ENCODE measurements around the gene SFXN3. TPM values are rescaled to one million over a fixed set of nuclear protein-coding genes. Genes with fewer than 3 reads are reported as not detected.

SFXN3 gene
- total and polyA plus RNA-seq, 8 donors: 9.9 to 60.4 (median 20.6) TPM

DNA sequence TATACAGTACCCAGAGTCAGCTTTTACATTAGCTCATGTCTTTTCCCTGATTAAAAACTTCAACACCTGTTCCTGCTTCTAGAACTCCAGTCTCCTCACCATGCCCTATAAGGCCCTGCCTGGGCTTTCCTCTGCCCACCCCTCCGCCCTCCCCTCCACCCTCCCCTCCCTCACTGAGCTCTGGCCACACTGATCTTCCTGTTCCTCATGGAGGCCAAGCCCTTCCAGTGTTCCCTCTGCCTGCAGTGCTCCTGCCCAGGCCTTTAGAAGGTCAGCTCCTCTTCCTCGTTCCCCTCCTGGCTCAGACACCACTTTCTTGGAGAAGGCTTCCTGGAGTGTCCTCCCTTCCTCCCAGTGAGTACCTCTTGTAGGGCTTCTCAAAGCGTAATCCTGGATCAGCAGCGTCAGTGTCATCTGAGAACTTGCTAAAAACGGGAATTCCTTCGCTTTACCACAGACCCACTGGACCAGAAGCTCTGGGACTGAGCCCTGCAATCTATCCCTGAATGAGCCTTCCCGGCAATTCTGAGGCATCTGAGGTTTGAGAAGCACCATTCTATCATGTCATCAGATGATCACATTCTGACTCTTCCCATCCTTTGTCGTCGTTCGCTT lies 3.8 kb upstream of the SFXN3 start:
- Histone ChIP-seq H3K36me3 (no peaks in the 10 kb centered on the region), H3K27ac (no peak overlapping the region), H3K27me3 (peaks cover 0 to 18% (median 2%) of the 10 kb centered on the region in 3 donors), H3K4me3 (no peak overlapping the region), H3K9me3 (no peaks in the 10 kb centered on the region), H3K4me1 (peaks cover 7 to 21% (median 15%) of the 10 kb centered on the region in 4 donors)
- TF ChIP-seq, protein P1, sequence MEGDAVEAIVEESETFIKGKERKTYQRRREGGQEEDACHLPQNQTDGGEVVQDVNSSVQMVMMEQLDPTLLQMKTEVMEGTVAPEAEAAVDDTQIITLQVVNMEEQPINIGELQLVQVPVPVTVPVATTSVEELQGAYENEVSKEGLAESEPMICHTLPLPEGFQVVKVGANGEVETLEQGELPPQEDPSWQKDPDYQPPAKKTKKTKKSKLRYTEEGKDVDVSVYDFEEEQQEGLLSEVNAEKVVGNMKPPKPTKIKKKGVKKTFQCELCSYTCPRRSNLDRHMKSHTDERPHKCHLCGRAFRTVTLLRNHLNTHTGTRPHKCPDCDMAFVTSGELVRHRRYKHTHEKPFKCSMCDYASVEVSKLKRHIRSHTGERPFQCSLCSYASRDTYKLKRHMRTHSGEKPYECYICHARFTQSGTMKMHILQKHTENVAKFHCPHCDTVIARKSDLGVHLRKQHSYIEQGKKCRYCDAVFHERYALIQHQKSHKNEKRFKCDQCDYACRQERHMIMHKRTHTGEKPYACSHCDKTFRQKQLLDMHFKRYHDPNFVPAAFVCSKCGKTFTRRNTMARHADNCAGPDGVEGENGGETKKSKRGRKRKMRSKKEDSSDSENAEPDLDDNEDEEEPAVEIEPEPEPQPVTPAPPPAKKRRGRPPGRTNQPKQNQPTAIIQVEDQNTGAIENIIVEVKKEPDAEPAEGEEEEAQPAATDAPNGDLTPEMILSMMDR (IDR thresholded peaks at IDR 0.05): no peak
- TF ChIP-seq EP300 (IDR thresholded peaks at IDR 0.05): no peak
- no peak for TF ChIP-seq POLR2AphosphoS5 (IDR thresholded peaks at IDR 0.05)
- TF ChIP-seq POLR2A (IDR thresholded peaks at IDR 0.05): no peak
- whole genome bisulfite sequencing, 5 donors: 76 to 81% (median 78%) methylated on average over 10 of the region's 10 CpGs
- intact Hi-C loops (cut with DNase I; ENCODE audit: low total_unique reads): no loop called here
- DNase-seq: no peak

GRCh38 chr10:101028446-101029337 lies 2.3 kb upstream of the SFXN3 start:
- no peak overlapping the region for H3K27ac ChIP-seq

DNA sequence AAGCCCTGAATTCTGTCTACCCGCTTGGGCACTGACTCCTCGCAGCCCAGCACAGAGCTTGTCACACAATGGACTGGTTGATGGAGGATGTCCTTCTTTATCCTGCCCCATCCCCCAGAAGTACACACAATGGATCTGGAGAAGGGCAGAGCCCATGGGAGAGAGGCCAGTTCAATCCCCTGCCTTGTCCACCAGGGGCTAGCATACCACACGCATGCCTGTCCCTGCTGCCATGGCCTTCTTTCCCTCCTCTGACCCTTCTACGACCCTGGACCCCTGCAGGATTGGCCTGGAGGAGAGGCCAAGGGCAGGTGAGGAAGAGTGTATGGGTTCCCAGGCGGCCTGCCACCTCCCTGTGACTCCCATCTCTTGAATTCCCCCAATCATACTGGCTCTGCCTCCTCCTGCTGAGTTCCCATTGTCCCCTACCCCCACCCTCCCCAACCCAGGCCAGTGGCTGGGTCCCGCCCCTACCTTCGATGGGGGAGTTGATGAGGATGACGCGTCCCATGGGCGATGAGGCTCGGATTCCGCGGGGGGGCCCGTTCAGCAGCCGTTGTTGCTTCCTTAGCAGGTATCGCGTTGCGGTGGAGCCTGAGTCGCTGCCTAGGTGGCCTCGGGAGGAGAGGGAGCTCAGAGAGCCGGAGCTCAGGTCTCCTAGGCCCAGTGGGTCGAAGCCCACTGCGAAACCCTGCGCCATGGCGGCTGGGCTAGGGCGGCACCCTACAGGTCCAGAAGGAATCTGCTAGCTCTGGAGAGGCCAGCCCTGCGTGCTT lies 1.3 kb upstream of the SFXN3 start:
- H3K27me3 ChIP-seq: peaks cover 0 to 18% (median 2%) of the 10 kb centered on the region in 3 donors
- no peak for DNase-seq
- TF ChIP-seq POLR2AphosphoS5 (IDR thresholded peaks at IDR 0.05) (no peak), EP300 (IDR thresholded peaks at IDR 0.05) (no peak), POLR2A (IDR thresholded peaks at IDR 0.05) (no peak)
- TF ChIP-seq, protein P1 (IDR thresholded peaks at IDR 0.05): no peak
- H3K9me3 ChIP-seq: no peaks in the 10 kb centered on the region
- H3K27ac ChIP-seq: no peak overlapping the region
- H3K4me3 ChIP-seq: no peak overlapping the region
- H3K36me3 ChIP-seq: peaks cover 0 to 4% (median 1%) of the 10 kb centered on the region in 4 donors
- WGBS, 5 donors: 60 to 67% (median 63%) methylated on average over 22 to 27 of the region's 27 CpGs
- H3K4me1 ChIP-seq: peaks cover 19 to 40% (median 31%) of the 10 kb centered on the region in 4 donors
- intact Hi-C loops (cut with DNase I; ENCODE audit: low total_unique reads): no loop called here

More at GRCh38 chr10:101028446-101029337, 2.3 kb upstream of the SFXN3 start:
- Histone ChIP-seq H3K27me3 (peaks cover 0 to 18% (median 2%) of the 10 kb centered on the region in 3 donors), H3K36me3 (no peaks in the 10 kb centered on the region), H3K4me3 (no peak overlapping the region), H3K9me3 (no peaks in the 10 kb centered on the region), H3K4me1 (peaks cover 19 to 34% (median 29%) of the 10 kb centered on the region in 4 donors)
- no peak for DNase-seq
- WGBS, 5 donors: 70 to 82% (median 80%) methylated on average over 7 of the region's 7 CpGs
- TF ChIP-seq POLR2AphosphoS5 (IDR thresholded peaks at IDR 0.05) (no peak), EP300 (IDR thresholded peaks at IDR 0.05) (no peak), POLR2A (IDR thresholded peaks at IDR 0.05) (no peak)
- TF ChIP-seq, protein P1 (IDR thresholded peaks at IDR 0.05): no peak
- intact Hi-C loops (cut with DNase I; ENCODE audit: low total_unique reads): no loop called here
